Activated CD4-positive, alpha-beta T cell treated with anti-CD3 and anti-CD28 coated beads, Interleukin-10, Interleukin-2, amounts not matched to agents 100 ng/mL and 50 ng/mL, durations not matched to agents 16 hours and 8 hours (primary cell): ENCODE results near the gene TP73.
"Not testable (repeated sequence)": the region's sequence is repeated elsewhere in the genome, so short reads cannot be mapped to it uniquely, and the experiment has no call there.

ENCODE experiments used
- DNase-seq: peaks from one replicate; pipeline ENCODE4 v3.0.0-alpha.2; 2020

The TP73 gene

GRCh38 chr1:3746830-3747521, 94.7 kb downstream of the TP73 start:
- DNase-seq: peak; percentile 92

- DNase-seq: no peak
These were observed 95.2 kb downstream of the TP73 start for GRCh38 chr1:3747522-3747848.

GRCh38 chr1:3747903-3748302, 95.6 kb downstream of the TP73 start:
- DNase-seq: no peak

GRCh38 chr1:3748316-3748900, 96.1 kb downstream of the TP73 start:
- not testable (repeated sequence) for DNase-seq

- no peak for DNase-seq
These were observed 97.2 kb downstream of the TP73 start for GRCh38 chr1:3749512-3749911.

- DNase-seq: no peak
These were observed 98.4 kb downstream of the TP73 start for GRCh38 chr1:3750741-3751140.

GRCh38 chr1:3752400-3752945, 100.2 kb downstream of the TP73 start, which contains the start of gene CCDC27:
Gene CCDC27 (plus strand): TSS chr1:3752450. CDS start chr1:3752482, 32 bp downstream.
- DNase-seq: no peak

- no peak for DNase-seq
These were observed 101.5 kb downstream of the TP73 start for GRCh38 chr1:3753656-3754454.

- no peak for DNase-seq
These were observed 104.1 kb downstream of the TP73 start for GRCh38 chr1:3756394-3756793.

- DNase-seq: no peak
These were observed 106.8 kb downstream of the TP73 start for GRCh38 chr1:3759164-3759563.

GRCh38 chr1:3759796-3760195, 107.5 kb downstream of the TP73 start:
- DNase-seq: no peak

- DNase-seq: no peak
These were observed 109.1 kb downstream of the TP73 start for GRCh38 chr1:3761296-3762010.

- no peak for DNase-seq
These were observed 110.0 kb downstream of the TP73 start for GRCh38 chr1:3762151-3762872.

- no peak for DNase-seq
These were observed 110.5 kb downstream of the TP73 start for GRCh38 chr1:3762873-3763228.

GRCh38 chr1:3763351-3764125, 111.2 kb downstream of the TP73 start:
- DNase-seq: no peak

GRCh38 chr1:3767328-3767925, 115.1 kb downstream of the TP73 start:
- no peak for DNase-seq

- no peak for DNase-seq
These were observed 116.6 kb downstream of the TP73 start for GRCh38 chr1:3768811-3769390.

- no peak for DNase-seq
These were observed 117.9 kb downstream of the TP73 start for GRCh38 chr1:3770047-3770765.

- DNase-seq: no peak
These were observed 119.1 kb downstream of the TP73 start for GRCh38 chr1:3771108-3772026.
